Midbrain (tissue), 1 donor: Measurements from ENCODE around the gene MYLK.
A peak's percentile ranks its signal among the peaks of the same experiment; 100 is the strongest.

Experiments
- DNase-seq: peaks from one replicate; lab custom pipeline; 2025; lab: John Stamatoyannopoulos, UW

MYLK gene

DNA sequence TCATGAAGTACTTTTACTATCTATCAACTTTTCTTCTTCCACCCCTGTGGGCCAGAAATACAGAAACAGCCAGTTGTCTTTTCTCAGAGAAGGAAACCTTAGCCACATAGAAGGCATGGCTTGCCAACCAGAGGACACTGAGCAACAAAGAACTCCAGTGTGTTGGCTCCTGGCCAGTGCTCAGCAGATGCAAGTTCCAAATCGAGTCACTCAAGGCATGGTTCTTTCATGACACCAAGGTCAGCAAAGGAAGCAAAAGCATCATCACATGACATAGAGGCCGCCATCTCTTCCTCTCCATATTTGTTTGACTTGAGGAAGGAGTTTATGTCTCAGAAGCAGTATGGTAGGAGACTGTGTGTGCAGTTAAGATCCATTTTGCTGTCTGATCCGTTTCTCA lies 92.2 kb downstream of the MYLK start:
- peak; percentile 9 for DNase-seq

DNA sequence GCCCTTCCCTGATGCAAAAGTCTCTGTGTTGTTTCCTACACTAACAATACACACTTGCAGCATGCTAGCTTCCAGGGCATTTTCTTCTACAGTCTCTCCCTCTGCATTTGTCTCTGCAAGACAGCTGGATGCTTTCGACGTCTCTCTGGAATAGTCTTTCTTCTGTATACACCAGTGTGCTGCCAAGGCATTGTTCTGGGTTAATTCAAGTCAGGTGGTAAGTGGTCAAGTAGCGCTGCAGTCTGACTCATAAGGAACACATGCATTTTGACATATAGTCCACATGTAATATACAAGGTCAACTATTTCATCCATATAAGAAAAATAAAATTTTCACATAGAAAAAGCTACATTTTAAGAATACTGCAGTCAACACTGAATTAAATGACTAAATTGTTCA lies 92.7 kb downstream of the MYLK start:
- no peak for DNase-seq

DNA sequence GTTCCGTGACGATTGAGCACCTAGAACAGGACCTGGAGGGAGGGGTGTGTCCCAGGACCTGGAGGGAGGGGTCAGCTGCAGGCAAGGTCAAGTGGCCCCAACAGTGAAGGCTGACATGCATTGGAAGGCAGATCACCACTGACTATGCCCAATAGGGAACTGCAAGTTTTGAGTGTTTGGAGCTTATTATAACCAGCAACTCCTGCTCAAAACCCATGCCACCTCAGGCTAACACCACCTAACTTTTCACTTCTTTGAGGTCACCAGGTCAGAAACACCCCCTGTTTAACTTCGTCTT lies 93.1 kb downstream of the MYLK start:
- no peak for DNase-seq

DNA sequence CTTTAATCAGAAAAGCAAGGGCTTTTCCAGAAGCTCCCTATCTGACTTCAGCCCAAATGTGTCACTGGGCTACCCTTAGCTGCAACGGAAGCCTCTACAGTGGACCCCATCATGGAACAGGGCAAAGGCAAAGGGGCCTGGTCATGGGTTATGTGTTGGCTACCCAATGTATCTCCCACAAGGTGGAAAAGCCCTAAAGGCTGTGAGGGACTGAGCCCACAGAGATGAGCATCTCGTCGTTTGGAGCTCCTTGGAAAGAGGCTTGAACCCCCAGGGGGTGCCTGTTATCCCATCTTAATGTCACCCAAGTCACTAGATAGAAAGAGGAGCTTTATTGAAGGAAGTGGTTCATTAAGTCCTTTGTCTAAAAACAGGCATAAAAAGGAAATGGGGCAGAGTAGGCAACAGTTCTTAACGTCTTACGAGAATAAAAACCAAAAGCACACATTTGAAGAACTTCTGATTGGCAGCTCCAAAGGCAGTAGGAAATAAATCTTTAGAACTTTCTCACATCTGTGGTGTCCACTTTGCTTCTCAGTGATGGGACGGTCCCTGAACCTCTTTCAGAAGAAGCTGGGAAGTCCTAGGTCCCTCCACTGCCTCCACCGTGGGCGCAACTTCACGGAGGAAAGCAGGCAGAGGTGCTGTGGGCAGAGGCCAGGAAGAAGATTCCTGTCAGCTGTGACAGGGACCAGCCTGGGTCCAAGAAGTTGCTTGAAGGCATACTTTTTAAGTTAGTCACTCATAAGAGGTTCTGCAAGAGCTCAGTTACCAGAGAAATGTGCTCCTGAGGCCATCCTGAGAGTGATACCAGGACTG lies 93.7 kb downstream of the MYLK start:
- no peak for DNase-seq

DNA sequence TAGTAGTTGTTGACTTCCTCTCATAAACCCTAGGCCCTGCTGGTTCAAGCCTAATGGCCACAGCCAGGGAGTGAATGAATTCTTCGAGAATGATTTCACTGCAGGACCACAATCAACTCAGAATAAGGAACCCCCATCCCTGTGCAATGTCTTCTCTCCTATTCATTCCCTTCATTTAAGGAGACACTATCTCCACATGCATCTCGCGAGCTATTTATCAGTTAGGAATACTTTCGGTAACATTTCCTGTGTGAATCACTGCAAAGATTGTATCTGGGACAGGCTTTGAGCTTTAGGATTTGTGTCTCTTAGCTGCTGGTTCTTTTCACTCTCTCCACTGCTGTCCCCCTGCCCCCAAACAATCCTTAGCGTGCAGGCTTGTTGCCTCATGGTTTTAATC lies 94.4 kb downstream of the MYLK start:
- DNase-seq, result no peak

DNA sequence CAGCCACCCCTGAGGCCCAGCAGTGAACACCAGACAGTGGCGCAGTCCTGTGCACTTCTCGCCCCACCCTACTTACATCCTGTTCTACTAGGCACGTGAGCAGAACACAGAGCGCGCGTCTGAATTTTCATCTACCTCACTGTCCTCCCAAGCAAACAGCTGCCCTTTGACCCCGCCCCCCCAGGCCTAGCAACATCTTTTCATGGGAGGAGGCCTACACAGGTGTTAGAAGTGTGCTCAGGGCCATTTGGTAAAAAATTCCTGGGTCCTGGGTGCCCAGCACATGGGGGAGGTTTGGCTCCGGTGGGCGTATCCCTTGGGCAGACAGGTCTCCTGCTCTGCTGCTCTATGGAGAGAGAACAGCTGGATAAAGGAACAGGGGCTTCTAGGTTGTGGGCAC lies 95.0 kb downstream of the MYLK start:
- DNase-seq, result no peak

DNA sequence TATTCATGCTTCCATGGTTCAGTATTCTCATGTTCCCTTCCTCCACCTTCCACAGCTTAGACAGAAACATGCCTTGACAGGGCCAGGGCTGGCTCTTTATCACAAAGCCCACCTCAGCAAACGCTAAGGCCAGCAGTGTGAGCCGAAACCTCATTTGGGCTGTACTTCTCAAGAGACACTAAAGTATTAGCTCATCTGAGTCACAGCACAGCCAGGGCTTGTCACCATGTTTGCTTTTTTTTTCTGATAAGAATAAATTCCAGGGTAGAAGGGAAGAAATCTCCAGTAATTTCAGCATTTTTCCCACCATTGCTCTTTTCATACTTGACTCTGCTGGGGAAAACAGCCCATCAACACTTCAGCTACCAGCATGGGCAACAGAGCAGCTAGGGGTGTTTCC lies 95.4 kb downstream of the MYLK start:
- DNase-seq, result no peak

DNA sequence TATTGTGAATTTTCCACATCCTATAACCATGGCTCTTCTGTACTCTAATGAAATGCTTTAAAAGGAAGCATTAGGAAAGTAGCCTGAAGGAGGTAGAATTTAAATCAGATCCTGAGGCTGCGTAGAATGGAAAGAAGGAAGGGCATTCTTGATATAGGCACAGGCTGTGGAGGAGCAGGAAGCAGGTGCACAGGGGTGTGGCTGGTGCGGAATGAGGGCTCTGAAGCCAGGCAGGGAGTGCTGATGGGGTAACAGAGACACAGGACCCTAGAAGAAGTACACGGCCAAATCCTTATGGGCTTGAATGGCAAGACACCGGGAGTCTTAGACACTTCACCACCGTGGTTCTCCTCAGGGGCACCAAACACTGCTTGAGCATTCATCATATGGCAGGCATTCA lies 97.0 kb downstream of the MYLK start:
- no peak for DNase-seq

DNA sequence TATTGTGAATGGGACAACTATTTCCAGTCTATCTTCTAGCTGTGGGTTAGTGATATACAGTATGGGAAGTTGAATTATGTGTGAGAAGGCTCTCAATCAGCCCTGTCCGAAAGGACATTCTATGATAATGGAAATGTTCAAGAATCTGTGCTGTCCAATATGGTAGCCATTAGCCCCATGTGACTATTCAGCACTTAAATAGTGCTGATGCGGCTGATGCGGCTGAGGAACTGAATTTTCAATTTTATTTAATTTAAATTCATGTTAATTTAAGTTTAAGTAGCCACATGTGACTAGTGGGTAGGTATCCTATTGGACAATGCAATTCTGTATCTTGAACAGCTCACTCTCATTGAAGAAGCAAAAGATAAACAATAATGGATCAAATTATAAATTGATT lies 98.5 kb downstream of the MYLK start:
- DNase-seq, result no peak

DNA sequence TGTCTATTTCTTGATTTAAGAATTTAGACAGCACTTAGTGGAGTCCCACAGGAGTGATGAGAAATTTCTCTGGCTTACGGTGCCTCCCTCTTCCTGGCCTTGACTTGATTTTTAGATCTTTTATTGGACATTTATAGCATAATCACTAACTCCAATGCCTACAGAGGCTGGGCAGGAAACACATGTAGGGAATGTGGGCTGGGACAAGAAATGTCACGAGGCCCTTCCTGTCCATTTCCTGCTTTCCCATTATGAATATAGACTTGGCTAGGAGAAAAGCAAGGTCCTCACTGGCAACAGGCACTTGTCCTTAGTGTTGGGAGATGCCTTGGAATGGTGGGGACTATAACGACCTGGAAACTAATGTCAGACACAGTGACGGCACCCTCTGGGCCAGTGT lies 100.3 kb downstream of the MYLK start:
- no peak for DNase-seq

DNA sequence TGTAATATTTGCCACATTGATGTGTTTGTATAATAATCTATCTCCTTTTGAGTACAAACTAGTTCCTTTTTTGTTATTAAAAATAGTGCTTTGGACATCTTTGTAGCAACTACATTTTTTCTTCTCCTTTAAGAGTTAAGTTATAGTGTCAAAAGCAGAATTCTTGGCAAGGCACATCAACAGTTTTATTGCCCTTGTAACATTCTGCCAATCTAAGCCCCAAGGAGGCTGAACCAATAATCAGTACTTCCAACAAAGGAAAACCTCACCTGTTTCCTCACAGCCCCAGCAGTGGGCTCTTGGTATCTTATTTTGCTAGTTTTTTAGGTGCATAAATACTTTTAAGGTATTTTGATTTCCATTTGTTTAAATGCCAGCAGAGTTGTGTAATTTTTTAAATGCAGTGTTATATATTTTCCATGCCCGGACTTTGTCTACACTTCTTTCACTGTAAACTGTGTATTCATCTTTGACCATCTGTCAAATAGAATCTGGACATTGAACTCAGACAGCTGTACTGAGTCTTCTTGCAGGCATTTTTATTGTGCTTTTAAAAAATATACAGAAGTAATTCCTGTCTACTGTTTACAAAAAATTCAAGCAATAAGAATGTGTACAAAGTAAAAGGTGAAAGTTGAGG lies 101.0 kb downstream of the MYLK start:
- no peak for DNase-seq

DNA sequence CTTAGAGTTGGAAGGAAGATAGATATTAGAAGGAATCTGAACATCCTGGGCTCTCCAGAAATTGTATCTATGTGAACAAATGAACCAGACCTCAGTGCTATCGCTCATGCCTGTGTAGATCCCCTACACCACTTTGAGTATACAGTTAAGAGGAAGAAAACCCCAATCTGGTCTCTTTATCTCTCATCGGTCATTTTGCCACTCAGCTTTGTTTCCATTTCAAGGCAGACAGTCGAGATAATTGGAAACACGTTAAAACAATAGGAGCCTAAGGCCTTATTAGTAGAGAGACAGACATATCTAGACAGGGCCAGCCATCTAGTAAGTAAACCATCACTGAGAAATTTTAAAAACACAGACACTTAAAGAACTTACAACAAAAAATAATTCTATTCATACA lies 101.6 kb downstream of the MYLK start:
- no peak for DNase-seq

DNA sequence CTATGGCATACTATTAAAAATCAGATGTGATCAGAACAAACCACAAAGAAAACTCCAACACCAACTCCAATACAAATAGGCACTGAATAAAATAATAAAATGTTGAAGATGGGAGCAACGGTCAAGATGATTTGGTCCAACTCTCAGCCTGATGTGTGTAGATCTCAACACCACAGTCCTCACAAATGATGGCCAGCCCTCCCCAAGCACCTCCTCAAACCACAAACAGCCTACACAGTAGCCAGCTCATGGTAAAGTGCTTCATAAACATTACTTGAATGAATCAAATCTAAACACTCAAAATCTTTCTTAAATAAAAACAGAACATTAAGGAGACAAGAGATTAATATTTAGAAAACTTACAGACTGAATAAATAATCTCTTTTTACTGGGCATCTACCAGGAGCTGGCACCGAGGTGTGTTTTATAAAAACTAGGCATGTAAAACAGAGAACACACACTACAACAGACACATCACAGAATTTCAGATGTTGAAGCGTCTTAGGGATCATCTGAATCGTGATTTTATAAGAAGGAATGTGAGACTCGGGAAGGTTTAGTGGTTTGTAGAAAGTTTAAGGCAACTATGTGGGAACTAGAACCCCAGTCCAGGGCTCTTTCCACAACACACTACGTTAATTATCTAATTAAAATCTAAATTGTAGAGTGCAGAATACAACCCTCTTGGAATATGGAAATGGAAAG lies 102.4 kb downstream of the MYLK start:
- DNase-seq, result no peak

DNA sequence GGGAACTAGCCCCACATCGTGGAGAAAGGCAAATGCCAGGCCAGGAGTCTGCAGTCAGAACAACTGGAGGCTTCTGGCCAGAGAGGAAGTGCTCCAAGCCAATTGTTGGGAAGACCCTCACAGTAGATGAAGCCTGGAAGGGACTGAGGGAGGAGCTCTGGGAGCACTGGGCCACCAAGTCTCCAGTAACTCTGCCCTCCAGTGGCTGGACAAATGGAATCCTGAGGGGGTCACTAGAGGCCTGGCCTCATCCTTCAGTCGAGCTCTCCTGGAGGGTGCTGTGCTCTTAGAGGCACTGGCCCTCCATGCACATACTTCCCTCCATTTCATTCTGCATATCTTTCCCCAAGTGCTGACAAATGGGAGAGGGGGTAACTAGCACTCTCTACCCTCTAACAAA lies 103.0 kb downstream of the MYLK start:
- DNase-seq, result no peak

DNA sequence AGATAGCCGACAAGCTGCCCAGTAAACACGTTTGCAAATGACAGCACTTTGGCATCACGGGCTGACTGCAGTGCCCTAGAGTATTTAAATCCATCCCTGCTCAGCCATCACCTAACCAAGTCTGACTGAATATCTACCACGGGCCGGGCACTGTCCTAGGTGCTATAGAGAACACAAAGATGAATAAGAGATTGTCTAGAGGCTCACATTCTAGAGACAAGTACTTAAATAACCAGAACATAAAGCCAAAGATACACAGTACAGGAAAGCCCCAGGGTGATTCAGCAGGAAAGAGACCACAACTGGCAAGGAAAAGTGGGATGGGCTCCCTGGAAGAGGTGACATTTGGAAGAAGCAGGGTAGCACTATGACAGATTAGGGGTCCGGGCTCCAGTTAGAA lies 103.5 kb downstream of the MYLK start:
- DNase-seq, result no peak

DNA sequence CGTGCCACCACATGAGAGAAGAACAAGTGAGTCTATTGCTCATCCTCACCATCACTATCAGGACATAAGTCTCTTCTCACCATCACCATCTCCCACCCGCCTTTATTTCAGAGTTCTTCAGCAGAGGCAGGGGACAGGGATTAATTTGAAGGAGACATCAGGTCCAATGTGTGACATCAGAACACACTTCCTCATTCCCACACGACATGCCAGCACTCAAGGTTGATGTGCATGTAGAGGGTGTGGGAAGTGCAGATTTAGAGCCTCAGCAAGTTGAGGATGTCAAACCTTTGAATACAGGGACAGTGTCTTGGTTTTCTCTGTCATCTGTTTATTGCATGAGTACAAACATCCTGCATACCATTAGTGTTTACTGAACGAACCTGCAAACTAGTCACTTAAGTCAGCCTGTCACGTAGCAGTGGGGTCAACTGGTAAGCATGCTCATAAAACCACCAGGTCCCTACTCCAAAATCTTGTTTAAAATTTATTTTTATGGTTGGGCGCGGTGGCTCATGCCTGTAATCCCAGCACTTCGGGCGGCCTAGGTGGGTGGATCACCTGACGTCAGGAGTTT lies 104.4 kb downstream of the MYLK start:
- no peak for DNase-seq

DNA sequence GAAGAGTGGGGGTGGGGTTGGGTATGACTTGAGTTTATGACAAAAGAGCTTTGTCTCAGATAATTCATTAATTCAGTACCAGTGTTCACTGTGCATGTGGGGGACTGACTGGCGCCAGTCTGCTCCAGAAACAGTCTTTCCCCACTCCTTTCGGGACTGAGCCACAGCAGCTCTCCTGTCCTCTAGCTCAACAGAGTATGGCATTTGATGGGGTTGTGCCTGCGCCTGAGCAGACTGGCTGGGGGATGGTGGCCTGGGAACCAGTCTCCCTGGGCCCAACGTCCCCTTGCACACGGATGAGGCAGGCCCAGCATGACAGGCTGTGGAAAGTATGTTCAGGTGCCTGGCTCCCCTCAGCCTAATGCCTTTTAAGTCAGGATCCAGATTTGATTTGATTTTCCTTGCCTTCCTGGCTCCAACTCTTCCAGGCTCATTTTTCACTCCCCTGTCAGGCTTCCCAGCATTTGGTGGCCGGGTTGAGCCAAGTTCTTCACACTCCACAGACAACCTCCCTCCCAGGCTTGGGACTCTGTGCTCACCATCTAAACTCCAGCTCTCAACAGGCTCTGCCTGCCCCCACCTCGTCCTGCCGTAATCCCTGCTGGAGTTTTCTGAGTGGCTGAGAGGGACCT lies 105.0 kb downstream of the MYLK start:
- DNase-seq, result peak; percentile 62

DNA sequence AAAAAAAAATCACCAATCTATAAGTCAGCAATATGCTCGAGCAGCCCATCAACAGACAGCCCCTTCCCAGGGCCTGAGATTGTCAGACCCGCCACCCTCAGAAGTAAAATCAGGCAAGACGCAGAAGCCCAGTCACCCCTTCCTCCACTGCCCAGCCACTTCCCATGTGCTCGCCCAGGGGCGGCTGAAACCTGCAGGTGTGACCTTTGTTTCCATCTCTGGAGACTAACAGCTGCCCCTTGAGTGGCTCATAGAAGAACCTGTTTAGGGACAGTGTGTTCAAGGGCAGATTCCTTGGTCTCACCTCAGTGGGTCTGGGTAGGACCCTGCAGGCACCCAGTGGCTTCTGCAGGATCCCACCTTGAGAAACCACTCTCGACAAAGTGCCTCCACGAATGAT lies 105.6 kb downstream of the MYLK start:
- DNase-seq, result no peak

DNA sequence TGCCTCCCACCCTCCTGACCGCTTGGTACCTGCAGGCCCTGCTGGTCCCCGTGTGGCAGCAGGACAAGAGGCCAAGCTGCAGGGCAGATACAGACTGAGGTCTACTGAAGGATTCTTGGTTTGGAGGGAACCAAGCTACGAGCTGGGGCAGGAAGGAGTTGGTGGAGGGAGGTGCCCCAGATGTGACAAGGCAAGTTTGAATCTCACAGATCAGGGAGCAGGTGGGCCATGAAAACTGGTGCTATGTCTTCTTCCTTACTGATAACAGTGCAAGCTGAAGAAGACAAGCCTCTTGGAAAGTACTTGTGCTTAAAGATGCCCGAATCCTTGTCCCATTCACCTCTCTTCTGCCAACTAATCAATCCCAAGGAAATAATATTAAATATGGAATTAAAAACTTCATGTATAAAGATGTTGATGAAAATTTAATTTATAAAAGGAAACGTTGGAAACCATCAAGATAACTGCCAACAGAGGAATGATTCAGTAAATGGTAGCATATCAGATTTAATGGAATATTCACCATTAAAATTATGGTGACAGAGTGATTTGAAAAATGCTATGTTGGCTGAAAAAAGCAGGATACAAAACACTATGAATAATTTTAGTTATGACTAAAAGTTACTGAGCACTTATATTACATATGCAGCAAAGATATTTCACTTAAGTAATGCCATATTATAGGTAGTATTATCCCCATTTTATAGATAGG lies 107.9 kb downstream of the MYLK start:
- no peak for DNase-seq

DNA sequence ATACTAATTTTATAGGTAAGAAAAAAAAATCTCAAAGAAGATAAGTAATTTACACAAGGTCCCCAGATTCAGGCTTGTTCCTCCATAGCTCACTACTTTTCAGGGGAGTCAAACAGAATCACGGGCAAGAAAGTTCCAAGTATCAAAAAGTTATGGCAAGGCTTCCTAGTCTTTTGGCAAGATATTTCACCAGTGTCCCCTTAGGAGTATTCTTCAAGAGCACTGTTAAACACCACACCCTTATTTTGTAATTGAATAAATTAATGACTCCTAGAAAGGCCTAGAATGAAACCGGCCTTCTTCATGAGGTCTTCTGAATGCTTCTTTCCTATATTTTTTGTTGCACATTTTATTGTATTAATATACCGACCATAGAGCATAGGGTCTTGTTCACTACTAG lies 109.7 kb downstream of the MYLK start:
- DNase-seq, result no peak

DNA sequence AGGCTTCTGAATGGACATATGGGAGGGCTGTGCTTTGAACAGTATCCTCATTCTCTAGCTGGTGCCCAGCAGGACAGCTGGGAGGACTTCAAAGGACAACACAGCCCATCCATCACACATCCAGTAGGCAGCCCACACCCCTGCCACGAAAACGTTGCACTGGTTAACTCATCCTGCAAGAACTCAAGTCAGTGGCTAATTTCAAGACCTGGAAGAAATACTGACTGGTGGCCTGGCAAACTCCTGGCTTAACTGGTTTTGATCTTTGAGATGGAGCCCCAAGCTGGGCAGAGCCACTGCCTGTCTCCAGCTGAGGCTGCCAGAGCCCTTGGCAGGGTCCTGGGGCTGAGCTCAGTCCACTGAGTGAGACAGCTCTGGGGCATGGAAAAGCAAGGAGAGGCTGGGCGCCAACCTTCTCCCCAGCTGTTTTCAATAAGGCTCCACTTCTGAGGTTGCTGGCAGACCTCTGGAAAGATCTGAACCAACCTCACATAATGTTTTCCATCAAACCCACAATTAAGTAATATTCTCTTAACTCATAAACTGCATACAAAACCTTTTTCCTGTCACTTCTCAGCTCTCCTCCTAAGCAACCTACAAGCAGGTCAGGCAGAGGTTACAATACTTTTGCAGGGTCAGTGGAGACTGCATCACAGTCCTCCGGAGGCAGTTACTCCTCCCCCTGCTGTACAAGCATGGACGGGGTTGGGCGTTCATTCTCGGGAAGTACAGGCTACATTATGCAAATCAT lies 110.3 kb downstream of the MYLK start:
- DNase-seq, result peak; percentile 84
